Measurements from ENCODE around the gene BCL7A. TPM values are rescaled to one million over a fixed set of nuclear protein-coding genes. Genes with fewer than 3 reads are reported as not detected.
A peak's percentile ranks its signal among the peaks of the same experiment; 100 is the strongest.

Gene BCL7A
- total RNA-seq, 1 donor from 2014 or later = 11.2 TPM

- intact Hi-C loops (cut with micrococcal nuclease) = no loop called here
- no peaks in the 10 kb centered on the region for H3K9me3 ChIP-seq (replicated peaks)
- no peaks in the 10 kb centered on the region for H3K27me3 ChIP-seq (ENCODE audit: low read depth)
- H3K4me3 ChIP-seq = no peak overlapping the region
- H3K27ac ChIP-seq (replicated peaks) = peak overlapping the region; percentile 31
- no peak for TF ChIP-seq CTCF (IDR thresholded peaks at IDR 0.05; ENCODE audit: borderline replicate concordance)
- DNase-seq = peak; percentile 29
- H3K36me3 ChIP-seq = peaks cover 43% of the 10 kb centered on the region
- peaks cover 41% of the 10 kb centered on the region for H3K4me1 ChIP-seq
Observed at GRCh38 chr12:122060081-122060501, 38.4 kb downstream of the BCL7A start.

DNA sequence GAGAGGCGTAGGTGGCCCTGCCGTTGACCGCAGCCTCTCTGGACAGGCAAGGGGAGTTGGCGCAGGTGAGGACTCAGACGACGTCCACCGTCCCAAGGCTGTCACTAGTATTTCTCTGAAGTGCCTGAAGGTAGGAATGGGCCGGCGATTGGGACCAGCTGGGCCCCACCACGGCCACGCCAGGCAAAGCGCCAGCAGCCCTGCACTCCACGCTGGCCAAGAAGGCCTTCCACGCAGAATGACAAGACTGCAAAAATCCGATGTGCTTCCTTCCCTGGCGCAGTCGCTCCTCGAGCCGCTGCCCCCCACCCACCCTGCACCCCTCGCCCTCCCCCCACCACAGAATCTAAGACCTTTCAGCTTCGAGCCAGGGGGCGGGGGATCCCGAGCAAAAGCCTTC, 39.6 kb downstream of the BCL7A start:
- peaks cover 46% of the 10 kb centered on the region for H3K4me1 ChIP-seq
- H3K9me3 ChIP-seq (replicated peaks) = no peaks in the 10 kb centered on the region
- H3K36me3 ChIP-seq = peaks cover 33% of the 10 kb centered on the region
- TF ChIP-seq CTCF (IDR thresholded peaks at IDR 0.05; ENCODE audit: borderline replicate concordance) = no peak
- H3K27ac ChIP-seq (replicated peaks) = no peak overlapping the region
- no peaks in the 10 kb centered on the region for H3K27me3 ChIP-seq (ENCODE audit: low read depth)
- intact Hi-C loops (cut with micrococcal nuclease) = no loop called here
- no peak overlapping the region for H3K4me3 ChIP-seq
- DNase-seq = no peak

DNA sequence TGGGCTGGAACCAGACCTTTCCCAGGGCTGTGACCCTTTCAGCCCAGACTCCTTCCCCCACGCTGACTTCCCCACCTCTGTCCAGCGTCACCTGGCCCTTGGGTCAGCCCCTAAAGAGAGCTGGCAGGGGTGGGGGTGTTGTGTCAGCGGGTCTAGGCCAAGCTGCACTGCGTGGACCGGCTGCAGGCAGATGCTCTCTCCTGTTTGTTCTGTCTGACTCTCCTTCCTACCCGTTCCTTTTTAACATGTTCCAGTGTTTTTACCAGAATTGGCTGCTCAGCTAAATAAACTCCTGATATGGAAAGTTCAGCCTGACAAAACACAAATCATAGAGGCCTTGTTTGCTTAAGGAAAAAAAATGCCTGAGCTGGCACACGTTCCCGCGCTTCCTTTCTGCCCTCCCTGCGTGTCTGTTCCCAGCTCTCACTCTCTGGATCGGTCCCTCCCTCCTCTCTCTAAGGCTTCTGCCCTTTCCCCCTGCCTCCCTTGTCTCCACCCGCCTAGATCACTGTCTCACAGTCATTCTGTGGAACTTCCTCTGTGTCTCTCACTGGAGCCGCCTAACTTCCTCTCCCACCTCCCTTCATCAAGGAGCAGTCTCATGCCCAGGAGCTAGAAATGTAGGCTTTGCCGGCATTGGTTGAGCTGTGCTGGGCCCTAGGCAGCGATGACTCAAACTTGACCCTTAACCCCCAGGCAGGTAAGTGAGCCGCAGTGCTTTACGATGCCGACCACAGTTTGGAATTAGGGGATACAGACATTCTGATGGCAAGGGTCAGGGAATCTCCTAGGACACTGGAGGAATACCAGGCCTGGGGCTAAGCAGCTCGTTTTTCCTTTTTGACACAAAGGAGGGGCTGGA, 41.4 kb downstream of the BCL7A start:
- intact Hi-C loops (cut with micrococcal nuclease) = no loop called here
- TF ChIP-seq CTCF (IDR thresholded peaks at IDR 0.05; ENCODE audit: borderline replicate concordance) = no peak
- peaks cover 16% of the 10 kb centered on the region for H3K36me3 ChIP-seq
- DNase-seq = peak; percentile 52
- H3K9me3 ChIP-seq (replicated peaks) = no peaks in the 10 kb centered on the region
- H3K27me3 ChIP-seq (ENCODE audit: low read depth) = no peaks in the 10 kb centered on the region
- peaks cover 55% of the 10 kb centered on the region for H3K4me1 ChIP-seq
- H3K4me3 ChIP-seq = peak overlapping the region; percentile 19
- H3K27ac ChIP-seq (replicated peaks) = peak overlapping the region; percentile 86

DNA sequence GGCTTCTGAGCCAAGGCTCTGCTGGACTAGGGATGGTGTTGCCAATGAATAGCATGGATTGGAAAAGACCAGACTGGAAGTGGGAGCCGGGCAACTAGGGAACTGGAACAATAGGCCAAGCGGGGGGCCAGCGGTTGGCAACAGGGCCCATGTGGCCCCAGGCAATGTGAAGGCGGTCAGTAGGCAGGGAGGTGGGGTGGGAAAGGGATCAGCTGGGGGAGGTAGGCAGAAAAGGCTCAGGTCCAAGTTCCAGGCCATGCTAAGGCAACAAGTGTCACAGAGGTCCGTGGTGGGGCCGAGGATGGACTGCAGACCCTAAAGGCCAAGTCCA, 42.0 kb downstream of the BCL7A start:
- Histone ChIP-seq H3K36me3 (peaks cover 14% of the 10 kb centered on the region), H3K4me3 (peak overlapping the region; percentile 19), H3K9me3 (replicated peaks) (no peaks in the 10 kb centered on the region), H3K4me1 (peaks cover 60% of the 10 kb centered on the region), H3K27me3 (ENCODE audit: low read depth) (no peaks in the 10 kb centered on the region), H3K27ac (replicated peaks) (peak overlapping the region; percentile 86)
- no peak for TF ChIP-seq CTCF (IDR thresholded peaks at IDR 0.05; ENCODE audit: borderline replicate concordance)
- DNase-seq = no peak
- intact Hi-C loops (cut with micrococcal nuclease) = no loop called here

DNA sequence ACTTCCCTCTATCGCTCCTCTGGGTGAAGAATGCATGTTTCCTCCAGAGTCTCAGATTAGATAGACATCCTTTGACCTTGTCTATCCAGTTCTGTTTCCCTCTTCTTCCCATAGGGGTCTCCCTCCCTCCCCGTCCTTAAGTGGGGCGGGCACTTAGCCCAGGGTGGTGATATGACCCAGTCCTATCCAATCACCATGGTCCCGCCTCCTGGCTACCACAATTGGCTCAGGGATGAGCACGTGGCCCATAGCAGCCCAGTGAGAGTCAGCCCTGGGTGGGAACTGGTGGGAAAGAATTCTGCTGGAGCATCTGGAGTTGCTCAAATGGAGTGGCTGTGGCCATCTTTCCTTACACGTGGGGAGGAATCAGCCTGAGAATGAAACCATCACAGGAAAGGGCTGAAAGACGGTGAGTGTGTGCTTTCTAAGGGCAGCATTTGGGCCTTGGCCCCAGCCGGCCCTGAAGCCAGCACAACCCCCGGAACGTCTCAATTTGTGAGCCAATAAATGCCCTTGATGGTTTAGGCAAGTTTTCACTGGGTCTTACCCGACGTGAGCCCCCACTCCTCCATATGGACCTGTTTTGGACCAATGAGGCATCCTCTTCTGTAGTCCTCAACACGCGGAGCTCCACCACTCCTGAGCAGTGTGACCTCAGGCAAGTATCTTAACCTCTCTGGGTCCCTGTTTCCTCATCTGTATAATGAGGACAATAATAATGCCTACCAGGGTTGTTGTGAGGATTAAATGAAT, 42.5 kb downstream of the BCL7A start:
- peaks cover 12% of the 10 kb centered on the region for H3K36me3 ChIP-seq
- peak; percentile 48 for TF ChIP-seq CTCF (IDR thresholded peaks at IDR 0.05; ENCODE audit: borderline replicate concordance)
- H3K9me3 ChIP-seq (replicated peaks) = no peaks in the 10 kb centered on the region
- H3K4me1 ChIP-seq = peaks cover 60% of the 10 kb centered on the region
- H3K27me3 ChIP-seq (ENCODE audit: low read depth) = no peaks in the 10 kb centered on the region
- intact Hi-C loops (cut with micrococcal nuclease) = no loop called here
- DNase-seq = peak; percentile 90
- H3K27ac ChIP-seq (replicated peaks) = peak overlapping the region; percentile 86
- peak overlapping the region; percentile 19 for H3K4me3 ChIP-seq

All from left ventricle myocardium inferior (tissue), 1 donor.